HG03378 (cell line): ENCODE results near the gene ZNF883.
"Not testable (repeated sequence)": the region's sequence is repeated elsewhere in the genome, so short reads cannot be mapped to it uniquely, and the experiment has no call there.

Experiments used
- ATAC-seq: cut with Tn5 transposase; IDR thresholded peaks from one replicate; pipeline ENCODE4 v1.9.1; 2021; ENCODE audit warnings: mild to moderate bottlenecking, moderate library complexity; ENCODE audit not compliant: unreplicated experiment

The ZNF883 gene

GRCh38 chr9:113011911-113012381 is at the start of gene ZNF883:
Gene ZNF883 (minus strand): TSS chr9:113012192.
- no peak for ATAC-seq

- not testable (repeated sequence) for ATAC-seq
Observed at GRCh38 chr9:113061072-113061850, 49.3 kb upstream of the ZNF883 start.

- ATAC-seq = not testable (repeated sequence)
Observed at GRCh38 chr9:113059581-113060284, 47.7 kb upstream of the ZNF883 start.

DNA sequence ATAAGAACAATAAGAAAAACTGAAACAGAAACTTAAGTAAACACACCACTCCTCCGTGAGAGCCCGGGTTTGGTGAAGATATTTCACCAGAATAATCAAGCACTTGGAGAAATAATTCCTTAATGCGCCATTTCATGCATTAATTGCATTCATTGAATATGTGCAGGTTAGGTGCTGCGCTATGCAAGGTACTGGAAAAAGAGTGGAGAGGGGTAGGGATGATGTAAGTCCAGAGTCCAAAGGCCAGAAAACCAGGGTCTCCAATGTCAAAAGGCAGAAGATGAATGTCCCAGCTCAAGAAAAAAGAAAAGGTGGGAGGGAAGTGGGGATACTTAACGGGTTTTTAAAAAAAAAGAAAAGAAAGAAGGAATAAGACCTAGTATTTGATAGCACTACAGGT is 45.2 kb upstream of the ZNF883 start:
- no peak for ATAC-seq

DNA sequence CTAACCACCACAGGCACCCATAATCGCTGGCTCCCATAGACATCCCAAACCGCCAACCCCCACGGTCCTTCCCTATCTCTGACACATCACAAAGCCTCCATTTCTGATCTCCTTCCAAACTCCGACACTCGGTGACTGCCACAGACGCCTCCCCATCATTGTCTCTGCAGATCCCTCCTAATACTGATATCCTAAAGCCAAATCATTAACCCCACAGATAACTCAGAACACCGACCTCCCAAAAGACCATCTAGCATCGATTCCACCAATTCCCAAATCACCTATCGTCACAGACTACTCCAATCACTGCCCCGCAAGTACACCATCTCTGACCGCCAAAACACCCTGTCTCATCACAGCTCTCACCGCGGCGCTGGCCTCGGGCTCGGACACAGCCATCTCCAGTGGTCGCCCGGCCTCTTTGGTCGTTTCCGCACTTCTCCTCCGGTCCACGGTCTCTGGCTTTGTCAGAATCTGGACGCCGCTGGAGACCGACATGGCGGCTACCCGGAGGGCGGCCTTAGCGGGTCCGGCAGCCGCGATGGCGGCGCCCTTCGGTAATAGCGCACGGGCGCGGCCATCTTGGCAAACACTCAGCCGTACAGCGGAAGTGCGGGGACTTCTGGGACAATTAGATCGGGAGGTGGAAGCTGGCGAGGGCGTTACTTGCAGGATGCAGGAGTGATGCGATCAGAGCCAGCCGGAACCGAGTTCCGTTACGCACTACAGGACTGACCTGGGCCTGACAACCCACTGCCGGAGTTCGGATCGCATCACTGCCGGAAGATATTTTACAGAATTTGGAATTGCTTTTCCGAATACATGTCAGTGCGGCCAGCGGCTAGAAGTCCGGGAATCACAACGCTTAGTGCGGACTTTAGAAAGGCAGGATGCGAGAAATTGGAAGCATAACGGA is 44.5 kb upstream of the ZNF883 start, which contains the start of gene ZFP37:
ZFP37 (minus strand) TSS at position 534 of the 916 bp plus-strand sequence; CDS start at position 498, 36 bp downstream.
- no peak for ATAC-seq

GRCh38 chr9:113042884-113043657 is 31.1 kb upstream of the ZNF883 start:
- no peak for ATAC-seq

- no peak for ATAC-seq
Observed at GRCh38 chr9:113026200-113026599, 14.2 kb upstream of the ZNF883 start.

DNA sequence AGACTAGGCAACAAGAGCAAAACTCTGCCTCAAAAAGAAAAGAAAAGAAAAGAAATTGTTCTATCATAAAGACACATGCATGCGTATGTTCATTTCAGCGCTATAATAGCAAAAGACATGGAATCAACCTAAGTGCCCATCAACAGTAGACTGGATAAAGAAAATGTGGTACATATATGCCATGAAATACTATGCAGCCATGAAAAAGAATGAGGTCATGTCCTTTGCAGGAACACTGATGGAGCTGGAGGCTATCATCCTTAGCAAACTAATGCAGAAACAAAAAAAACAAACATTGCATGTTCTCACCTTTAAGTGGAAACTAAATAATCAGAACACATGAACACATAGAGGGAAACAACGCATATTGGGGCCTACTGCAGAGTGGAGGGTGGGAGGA is 6.3 kb upstream of the ZNF883 start:
- no peak for ATAC-seq

DNA sequence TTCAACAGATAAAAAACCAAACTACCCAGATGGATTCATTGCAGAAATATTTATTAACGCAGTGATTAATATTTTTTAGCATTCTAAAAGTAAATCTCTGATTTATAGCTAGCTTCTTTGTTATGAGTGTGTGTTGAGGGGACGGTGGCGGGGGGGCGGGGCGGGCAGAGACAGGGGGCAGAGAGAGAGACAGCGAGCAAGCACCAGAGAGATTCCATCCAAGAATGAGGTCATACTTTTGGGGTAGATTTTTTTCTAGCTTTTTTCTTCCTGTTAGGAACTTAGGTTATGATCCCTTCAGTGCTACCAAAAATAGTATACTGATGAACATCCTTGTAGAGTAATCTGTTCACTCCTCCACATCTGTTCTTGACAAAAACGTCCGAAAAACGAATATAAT is 500 bp upstream of the ZNF883 start:
- no peak for ATAC-seq

- ATAC-seq = no peak
Observed at GRCh38 chr9:113005777-113006176, 6.2 kb downstream of the ZNF883 start.

GRCh38 chr9:112997236-112997941 is 14.6 kb downstream of the ZNF883 start:
- no peak for ATAC-seq

- ATAC-seq = no peak
Observed at GRCh38 chr9:112971415-112971814, 40.6 kb downstream of the ZNF883 start.

GRCh38 chr9:112970939-112971338 is 41.1 kb downstream of the ZNF883 start:
- ATAC-seq = no peak

GRCh38 chr9:112969730-112970129 is 42.3 kb downstream of the ZNF883 start:
- ATAC-seq = no peak

- no peak for ATAC-seq
Observed at GRCh38 chr9:112955550-112955949, 56.4 kb downstream of the ZNF883 start.

DNA sequence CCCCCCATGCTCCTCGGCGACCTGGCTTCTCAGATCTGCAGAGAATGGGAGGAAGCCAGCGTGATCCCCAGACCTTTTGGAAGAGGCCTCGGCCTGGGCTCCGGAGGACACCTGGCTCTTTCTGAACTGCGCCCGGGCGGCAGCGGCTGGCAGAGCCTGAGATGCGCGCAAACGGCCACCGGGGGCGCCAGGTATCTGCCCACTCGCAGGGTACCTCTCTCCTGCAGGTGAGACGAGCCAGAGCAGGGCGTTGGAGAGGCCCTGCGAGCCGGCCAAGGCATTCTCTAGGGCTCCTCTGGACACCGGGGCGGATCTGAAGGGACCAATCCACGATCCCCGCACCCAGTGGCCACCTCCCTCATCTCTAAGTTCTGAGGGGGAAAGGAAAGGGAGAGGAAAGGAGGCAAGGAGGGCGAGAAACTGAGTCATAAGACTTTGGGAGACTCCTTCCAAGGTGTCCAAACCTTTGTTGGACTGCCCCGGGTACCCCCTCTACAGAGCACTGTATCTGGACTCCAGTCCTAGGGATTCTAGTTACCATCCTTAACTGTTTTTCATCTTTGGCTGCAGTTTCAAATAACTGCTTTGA is 66.3 kb downstream of the ZNF883 start:
- no peak for ATAC-seq

DNA sequence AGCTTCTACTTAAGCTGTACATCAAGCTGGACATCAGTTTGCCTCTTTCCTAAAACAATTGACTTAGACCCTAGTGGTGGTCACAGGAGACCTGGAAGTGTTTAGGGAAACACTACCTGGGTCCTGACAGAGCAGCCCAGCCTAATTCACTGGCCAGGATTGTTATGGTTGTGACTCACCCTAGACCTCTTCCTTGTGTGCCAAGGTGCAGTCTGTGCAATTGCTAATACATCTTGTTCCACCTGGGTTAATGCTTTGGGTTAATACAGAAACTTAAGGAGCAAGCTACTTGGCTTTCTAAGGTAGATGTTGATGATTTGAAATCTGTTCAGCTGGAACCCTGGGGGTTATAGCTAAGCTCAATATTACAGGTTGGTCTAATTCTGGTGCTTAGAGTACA is 72.6 kb downstream of the ZNF883 start:
- no peak for ATAC-seq

DNA sequence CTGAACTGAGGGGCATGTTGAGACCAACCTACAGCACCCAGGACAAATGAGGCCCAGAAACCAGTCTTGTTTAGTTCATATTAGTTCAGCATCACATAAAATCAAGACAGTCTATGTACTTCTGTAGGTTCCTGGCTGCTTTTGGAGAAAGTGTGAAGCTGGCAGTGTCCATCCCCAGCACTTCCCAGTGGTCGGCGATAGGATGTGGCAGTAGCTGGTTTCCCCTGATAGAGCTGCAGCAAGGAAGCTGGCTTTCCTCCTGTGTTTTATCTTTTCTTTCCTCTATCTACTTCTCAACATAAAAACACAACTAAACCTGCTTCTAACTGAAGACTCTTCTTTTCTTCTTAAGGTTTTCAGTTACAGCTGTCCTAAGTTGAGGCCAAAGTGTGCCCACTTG is 78.3 kb downstream of the ZNF883 start:
- no peak for ATAC-seq

- ATAC-seq = no peak
Observed at GRCh38 chr9:112925058-112925641, 86.8 kb downstream of the ZNF883 start.
